ENCODE measurements around the gene CD34. TPM values are rescaled to one million over a fixed set of nuclear protein-coding genes. Genes with fewer than 3 reads are reported as not detected.

The CD34 gene
- total RNA-seq, 4 donors from 2014 or later, result 65.6 to 85.9 (median 75.5) TPM

DNA sequence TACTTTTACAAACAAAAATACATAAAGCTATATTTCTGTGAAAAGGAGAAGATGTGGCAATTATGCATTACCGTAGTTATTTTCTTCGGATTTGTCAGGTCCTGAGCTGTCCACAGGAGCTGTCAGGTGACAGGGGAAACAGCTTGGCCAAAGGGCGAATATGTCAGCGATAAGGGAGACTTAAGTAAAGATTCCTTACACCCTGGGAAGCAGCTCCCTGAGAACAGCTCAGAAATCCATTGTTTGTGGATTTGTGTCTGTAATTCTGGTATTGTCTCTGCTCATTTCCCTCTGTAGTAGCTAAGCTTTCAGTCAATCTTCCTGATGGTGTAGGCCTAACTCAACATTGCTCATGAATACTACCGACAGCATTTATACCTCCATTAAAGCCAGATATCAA, 7.1 kb upstream of the CD34 start:
- TF ChIP-seq, protein P1, sequence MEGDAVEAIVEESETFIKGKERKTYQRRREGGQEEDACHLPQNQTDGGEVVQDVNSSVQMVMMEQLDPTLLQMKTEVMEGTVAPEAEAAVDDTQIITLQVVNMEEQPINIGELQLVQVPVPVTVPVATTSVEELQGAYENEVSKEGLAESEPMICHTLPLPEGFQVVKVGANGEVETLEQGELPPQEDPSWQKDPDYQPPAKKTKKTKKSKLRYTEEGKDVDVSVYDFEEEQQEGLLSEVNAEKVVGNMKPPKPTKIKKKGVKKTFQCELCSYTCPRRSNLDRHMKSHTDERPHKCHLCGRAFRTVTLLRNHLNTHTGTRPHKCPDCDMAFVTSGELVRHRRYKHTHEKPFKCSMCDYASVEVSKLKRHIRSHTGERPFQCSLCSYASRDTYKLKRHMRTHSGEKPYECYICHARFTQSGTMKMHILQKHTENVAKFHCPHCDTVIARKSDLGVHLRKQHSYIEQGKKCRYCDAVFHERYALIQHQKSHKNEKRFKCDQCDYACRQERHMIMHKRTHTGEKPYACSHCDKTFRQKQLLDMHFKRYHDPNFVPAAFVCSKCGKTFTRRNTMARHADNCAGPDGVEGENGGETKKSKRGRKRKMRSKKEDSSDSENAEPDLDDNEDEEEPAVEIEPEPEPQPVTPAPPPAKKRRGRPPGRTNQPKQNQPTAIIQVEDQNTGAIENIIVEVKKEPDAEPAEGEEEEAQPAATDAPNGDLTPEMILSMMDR (IDR thresholded peaks at IDR 0.05; ENCODE audit: low read depth), result no peak

DNA sequence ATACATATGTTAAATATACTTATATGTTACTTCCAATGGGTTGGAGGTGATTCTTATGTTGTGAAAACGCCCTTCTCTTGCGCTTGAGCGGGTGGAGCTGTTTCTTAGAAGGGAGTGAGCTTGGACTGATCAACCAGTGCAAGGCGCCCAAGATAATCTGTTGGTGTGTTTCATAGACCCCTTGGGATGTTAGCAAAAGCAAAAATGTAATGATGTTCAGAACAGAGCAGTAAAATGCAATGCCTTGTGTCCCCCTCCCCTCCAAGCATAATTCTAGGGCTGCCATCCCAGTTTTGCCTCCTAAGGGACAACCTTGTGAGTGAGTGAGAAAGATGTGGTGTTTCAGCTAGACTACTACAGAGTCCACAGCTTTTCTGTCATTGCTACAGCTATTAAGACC, 6.2 kb upstream of the CD34 start:
- TF ChIP-seq, protein P1 (IDR thresholded peaks at IDR 0.05; ENCODE audit: low read depth), result no peak

DNA sequence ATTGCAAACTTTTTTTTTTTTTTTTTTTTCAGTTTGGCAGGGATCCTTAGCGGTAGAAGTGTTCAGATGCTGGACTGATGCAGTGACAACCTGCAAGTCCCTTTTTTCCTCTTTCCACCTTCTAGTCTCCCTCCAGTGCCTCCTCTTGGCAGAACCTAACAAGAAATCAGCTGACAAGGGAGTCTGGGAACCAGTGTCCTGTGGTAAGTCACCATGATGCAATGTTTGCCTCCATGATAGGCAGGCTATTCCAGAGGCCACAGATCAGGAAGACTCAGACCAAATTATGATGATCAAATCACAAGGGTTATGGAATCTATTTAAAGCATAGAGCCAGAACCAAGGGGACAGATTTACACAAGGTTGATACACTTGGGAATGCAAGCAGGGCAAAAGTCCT, 3.0 kb upstream of the CD34 start:
- TF ChIP-seq, protein P1 (IDR thresholded peaks at IDR 0.05; ENCODE audit: low read depth), result no peak

DNA sequence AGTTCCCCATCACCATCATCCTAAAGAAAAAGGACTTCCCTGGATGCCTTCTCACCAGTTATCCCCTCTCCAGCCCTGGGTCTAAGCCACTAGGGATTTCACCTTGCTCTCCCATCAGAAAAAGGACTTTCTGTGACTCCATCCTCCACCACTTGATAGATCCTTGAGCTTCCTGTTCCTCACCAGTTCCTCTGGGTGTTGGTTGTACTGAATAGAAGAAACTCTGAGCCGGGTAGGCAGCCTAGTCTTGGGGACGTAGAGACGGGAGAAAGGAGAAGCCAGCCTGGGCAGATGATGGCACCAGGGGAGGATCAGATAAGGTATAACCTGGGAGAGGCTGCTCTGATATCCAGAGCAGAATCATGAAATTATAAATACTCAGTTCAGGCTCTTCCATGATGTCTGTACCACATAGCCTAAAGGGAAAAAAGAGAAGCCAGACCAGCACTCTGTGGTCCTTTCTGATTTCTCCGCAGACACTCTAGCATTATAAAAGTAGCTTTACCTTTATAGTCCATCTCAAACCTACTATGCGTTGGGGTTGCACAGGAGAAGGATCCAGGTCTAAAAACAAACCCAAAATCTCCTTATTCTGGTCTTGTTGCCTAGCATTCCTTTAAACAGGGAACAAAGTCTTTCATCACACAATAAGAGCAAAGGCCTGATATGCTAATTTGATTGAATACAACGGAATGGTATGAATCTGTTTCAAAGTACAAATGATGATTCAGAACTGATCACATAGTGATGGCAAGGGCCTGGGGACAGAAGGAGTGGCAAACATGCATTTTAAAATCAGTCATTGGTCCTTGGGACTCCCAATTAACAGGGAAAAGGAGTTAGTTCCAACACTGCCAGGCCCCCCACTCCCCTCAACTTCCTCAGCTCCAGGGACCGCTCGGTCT, 1.2 kb upstream of the CD34 start:
- TF ChIP-seq, protein P1 (IDR thresholded peaks at IDR 0.05; ENCODE audit: low read depth), result no peak

DNA sequence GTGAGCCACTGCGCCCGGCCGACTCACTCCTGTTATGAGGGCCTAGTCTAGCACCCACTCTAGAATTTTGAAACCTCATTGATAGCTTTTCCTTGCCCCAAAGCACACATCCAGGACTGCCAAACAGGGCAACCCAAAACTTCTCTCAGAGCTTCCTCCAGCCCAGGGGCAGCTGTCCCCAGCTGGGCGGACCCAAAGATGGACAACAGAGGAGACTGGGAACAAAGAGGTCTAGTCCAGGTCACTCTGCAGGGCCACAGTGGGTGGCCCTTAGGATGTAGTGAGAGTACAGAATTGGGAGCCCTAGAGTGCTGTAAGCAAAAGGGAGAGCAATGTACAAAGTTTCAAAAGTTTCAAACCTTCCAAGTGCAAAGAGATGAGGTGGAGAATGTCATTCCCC, 1.2 kb downstream of the CD34 start:
- TF ChIP-seq, protein P1 (IDR thresholded peaks at IDR 0.05; ENCODE audit: low read depth), result no peak

DNA sequence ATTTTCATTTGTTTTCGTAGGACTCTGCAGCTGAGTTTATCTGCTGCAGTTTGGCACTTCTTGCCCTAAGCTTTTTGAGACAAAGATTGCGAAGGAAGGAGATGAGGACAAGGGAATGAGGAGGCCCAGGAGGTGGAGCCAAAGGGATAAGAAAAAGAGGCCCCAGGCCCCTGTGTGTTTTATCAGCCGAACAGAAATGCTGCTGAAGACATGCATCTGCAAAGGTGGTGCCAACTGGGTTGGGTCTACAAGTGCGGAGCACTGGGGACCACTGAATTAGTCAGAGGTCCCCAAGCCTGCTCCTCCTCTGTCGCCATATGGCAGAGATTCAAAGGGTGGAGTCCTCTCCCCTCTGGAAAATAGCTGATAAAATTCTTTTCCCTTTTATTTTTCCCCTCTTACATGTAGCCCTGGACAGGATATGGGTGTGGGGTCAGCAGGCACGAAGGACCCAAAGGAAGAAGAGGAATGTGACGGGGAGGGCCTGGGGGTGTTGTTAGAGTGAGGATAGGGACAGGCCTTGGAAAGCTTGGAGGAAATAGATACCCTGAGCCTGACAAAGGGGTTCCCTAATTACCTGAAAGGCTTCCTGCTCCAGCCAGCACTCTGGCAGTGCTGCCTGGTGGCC, 2.7 kb downstream of the CD34 start:
- TF ChIP-seq, protein P1 (IDR thresholded peaks at IDR 0.05; ENCODE audit: low read depth), result no peak

DNA sequence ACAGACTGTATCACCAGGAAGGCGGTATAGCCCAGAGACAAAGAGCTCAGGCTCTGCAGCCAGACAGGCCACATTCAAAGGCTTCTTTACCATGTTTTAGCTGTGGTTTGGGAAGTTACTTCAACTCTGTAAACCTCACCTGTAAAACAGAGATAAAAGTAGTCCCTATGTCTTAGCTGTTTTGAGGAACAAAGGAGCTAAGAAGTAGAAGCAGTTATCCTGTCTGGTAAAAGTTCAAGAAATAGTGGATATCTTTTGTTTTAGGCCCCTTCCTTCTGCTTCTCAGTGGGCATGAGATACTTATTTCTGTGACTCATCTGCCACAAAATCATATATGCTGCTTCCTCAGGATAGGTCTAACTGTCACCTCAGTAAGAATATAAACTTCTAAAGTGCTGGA, 6.5 kb downstream of the CD34 start:
- TF ChIP-seq, protein P1 (IDR thresholded peaks at IDR 0.05; ENCODE audit: low read depth), result no peak
